Body of pancreas (tissue), 4 donors: ENCODE data around the gene TBL1X.

ENCODE experiments used
- CTCF ChIP-seq, 7 experiments: fragments of 450-650 bp in 4 of 7; fragments of 200-600 bp in 3 of 7; sonication (generic) in 3 of 7; IDR thresholded peaks; one replicate each; pipeline ENCODE4 v1.5.1; 2016 to 2019; ENCODE audit warnings: antibody characterized with exemption in 7 of 7
- POLR2A ChIP-seq, 3 donors: fragments of 450-650 bp; IDR thresholded peaks; one replicate each; pipeline ENCODE4 v1.6.1; 2016; ENCODE audit warnings: antibody characterized with exemption in 3 of 3, mild to moderate bottlenecking in 2 of 3

GRCh38 chrX:9498236-9498635 is 33.4 kb downstream of the TBL1X start:
- TF ChIP-seq CTCF (IDR thresholded peaks at IDR 0.05) (no peak), POLR2A (IDR thresholded peaks at IDR 0.05) (no peak)
